ENCODE data around the gene KCNJ1.

The KCNJ1 gene

GRCh38 chr11:128882451-128882850 lies 15.4 kb upstream of the KCNJ1 start:
- no peak for DNase-seq (ENCODE audit: low read depth, low spot score)

DNA sequence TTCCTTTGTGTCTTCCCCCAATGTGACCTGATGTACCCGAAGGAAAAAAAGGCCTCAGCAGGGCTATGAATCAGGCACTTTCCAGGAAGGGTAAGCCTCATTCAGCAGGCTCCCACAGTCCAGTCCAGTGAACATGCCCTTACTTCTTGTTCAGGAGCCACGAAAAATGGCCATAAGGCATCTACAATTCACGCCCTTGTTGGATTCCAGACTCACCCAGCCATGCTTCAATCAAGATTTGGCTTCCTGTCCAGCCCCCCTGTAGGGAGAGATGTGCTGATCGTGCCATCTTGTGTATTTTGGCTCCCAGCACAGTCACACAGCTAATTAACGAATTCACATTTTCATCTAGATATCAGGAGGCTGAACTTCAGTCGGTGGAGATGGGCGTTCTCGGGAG lies 14.1 kb upstream of the KCNJ1 start:
- no peak for DNase-seq (ENCODE audit: low read depth, low spot score)

- no peak for DNase-seq (ENCODE audit: low read depth, low spot score)
Observed at GRCh38 chr11:128879817-128880216, 12.7 kb upstream of the KCNJ1 start.

GRCh38 chr11:128878455-128878854 lies 11.4 kb upstream of the KCNJ1 start:
- no peak for DNase-seq (ENCODE audit: low read depth, low spot score)

DNA sequence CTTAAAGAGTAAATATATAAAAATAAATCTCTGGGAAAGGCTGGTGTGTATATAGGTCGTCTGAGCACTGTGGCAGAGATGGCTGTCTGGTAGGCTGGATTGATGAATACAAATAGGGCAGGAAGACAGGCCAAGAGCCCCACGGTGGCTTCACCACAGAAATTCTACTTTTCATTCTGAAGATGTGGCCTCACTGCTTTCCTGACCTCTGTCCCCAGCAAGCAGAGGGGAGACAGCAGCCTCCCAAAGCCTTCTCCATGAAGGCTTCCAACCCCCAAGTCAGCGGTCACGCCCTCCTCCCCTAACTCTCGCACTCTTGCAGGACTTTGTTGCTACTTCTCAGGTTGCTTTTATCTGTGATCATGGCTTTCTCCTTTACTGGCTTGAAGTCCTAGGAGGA lies 10.6 kb upstream of the KCNJ1 start:
- DNase-seq (ENCODE audit: low read depth, low spot score): no peak

GRCh38 chr11:128876133-128876650 lies 9.1 kb upstream of the KCNJ1 start:
- DNase-seq (ENCODE audit: low read depth, low spot score): no peak

- no peak for DNase-seq (ENCODE audit: low read depth, low spot score)
Observed at GRCh38 chr11:128874427-128874826, 7.3 kb upstream of the KCNJ1 start.

GRCh38 chr11:128872594-128872993 lies 5.5 kb upstream of the KCNJ1 start:
- no peak for DNase-seq (ENCODE audit: low read depth, low spot score)

- DNase-seq (ENCODE audit: low read depth, low spot score): no peak
Observed at GRCh38 chr11:128872094-128872493, 5.0 kb upstream of the KCNJ1 start.

- no peak for DNase-seq (ENCODE audit: low read depth, low spot score)
Observed at GRCh38 chr11:128871168-128871610, 4.1 kb upstream of the KCNJ1 start.

DNA sequence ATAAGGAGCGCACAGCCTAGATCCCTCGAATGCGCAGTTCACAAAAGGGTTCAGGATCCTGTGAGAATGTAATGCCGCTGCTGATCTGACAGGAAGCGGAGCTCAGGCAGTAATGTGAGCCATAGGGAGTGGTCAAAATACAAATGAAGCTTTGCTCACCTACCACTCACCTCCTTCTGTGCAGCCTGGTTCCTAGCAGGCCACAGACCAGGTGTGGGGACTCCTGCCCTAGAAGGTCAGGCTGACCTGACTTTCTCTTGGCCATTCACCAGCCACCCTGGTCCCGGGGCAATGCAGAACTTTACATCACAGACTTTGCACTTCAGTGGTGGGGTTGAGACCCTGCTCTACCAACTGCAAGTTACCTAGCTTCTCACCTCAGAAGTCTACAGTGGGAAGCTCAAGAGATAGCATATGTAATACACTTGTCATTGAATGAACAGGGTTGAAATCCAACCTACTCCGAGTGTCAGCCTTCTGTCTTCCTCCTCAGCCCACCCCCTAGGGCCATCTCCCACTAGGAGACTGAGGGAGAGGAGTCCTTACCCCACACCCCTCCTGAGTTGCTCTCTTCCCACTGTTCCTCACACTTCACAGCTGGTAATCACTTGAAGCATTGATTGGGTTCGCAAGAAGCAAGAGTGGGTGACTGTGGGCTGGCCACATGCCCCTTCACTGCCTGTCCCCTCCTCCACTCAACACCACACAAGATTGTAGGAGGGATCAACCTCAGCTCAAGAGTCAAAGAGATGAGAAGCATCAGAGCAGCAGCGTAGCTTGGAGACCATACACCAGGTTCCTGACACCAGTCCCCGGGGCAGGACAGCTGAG lies 2.0 kb upstream of the KCNJ1 start:
- DNase-seq (ENCODE audit: low read depth, low spot score): no peak

DNA sequence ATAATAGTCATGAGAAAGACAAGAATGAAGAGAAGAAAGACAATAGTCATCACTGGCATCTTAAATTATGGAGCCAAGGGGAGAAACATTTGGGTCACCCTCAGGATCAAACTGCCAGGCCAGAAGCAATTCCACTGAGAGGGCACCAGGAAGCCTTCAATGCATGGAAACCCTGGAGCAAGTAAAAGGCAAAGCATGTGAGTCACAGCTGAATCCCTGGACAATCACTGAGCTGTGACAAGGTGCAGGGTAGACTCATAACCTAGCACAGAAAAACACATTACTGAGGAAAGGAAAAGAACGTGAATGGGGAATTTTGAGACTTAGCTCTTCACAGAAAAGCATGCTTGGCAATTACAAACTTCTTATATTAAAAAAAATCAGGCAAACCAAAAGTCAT lies 1.6 kb downstream of the KCNJ1 start:
- no peak for DNase-seq (ENCODE audit: low read depth, low spot score)

GRCh38 chr11:128862908-128863660 lies 4.0 kb downstream of the KCNJ1 start:
- DNase-seq (ENCODE audit: low read depth, low spot score): no peak

GRCh38 chr11:128862406-128862805 lies 4.7 kb downstream of the KCNJ1 start:
- no peak for DNase-seq (ENCODE audit: low read depth, low spot score)

GRCh38 chr11:128860571-128861361 lies 6.3 kb downstream of the KCNJ1 start:
- no peak for DNase-seq (ENCODE audit: low read depth, low spot score)

GRCh38 chr11:128859563-128860441 lies 7.3 kb downstream of the KCNJ1 start:
- no peak for DNase-seq (ENCODE audit: low read depth, low spot score)

- DNase-seq (ENCODE audit: low read depth, low spot score): no peak
Observed at GRCh38 chr11:128857341-128857740, 9.8 kb downstream of the KCNJ1 start.

GRCh38 chr11:128856241-128856640 lies 10.9 kb downstream of the KCNJ1 start:
- DNase-seq (ENCODE audit: low read depth, low spot score): no peak

GRCh38 chr11:128854841-128855240 lies 12.3 kb downstream of the KCNJ1 start:
- no peak for DNase-seq (ENCODE audit: low read depth, low spot score)

DNA sequence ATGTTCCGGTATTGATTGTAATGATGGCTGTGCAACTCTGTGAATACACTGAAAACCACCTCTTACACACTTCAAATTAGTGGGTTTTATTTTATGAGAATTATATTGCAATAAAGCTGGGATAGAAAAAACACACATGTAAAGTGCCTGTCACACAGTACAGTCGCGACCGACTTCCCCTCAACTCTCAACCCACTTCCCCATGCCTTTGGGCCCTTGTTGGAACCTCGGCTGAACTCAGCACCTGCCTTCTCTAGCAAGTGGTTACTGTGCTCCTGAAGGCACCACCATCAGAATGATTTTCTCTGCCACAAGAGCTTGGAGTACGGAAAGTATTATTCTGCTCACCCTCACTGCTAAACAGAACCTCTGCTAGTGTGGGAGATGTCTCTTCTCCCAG lies 13.5 kb downstream of the KCNJ1 start:
- no peak for DNase-seq (ENCODE audit: low read depth, low spot score)
